SK-N-MC (cell line): Measurements from ENCODE around the gene MCM7.

Experiments used
- EZH2 ChIP-seq: fragments of 200-600 bp; sonication (generic); IDR thresholded peaks from one replicate; pipeline ENCODE4 v1.6.1; 2017; ENCODE audit warnings: antibody characterized with exemption
- FOXP2 ChIP-seq: optimal IDR thresholded peaks from 2 replicates; pipeline ENCODE3; 2011; ENCODE audit warnings: mild to moderate bottlenecking, moderate library complexity; ENCODE audit not compliant: insufficient read depth; ENCODE audit errors: extremely low read length, control extremely low read depth
- POLR2AphosphoS5 ChIP-seq: IDR thresholded peaks from 2 replicates; pipeline ENCODE4 v1.6.1; 2012; ENCODE audit warnings: mild to moderate bottlenecking, low read depth, low read length, borderline replicate concordance

DNA sequence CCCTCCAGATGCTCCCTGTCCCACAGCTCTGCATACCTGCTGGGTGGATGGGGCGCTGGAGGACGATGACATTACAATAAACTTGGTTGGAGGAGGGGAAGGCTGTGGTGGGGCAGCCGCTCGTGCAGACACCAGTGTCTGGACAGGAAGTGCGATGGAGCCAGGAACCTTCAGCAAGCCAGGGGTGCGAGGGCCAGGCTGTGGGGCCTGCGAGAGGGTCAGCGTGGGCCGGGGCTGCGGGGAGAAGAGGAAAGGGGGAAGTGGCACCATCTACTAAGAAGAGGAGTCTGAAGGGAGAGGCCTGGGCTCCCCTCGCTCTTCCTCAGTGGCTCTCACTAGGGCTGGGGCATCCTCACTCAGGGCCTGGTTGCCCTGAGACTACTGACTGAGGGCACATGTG lies 6.7 kb upstream of the MCM7 start:
- no peak for TF ChIP-seq EZH2
- no peak for TF ChIP-seq POLR2AphosphoS5
- no peak for TF ChIP-seq FOXP2
